Glomerular endothelial cell (primary cell): ENCODE results near the gene CDH23. TPM values are rescaled to one million over a fixed set of nuclear protein-coding genes. Genes with fewer than 3 reads are reported as not detected.

Experiments used
- DNase-seq: peaks from one replicate; pipeline ENCODE4 v3.0.0-alpha.2; 2011; ENCODE audit warnings: low read depth, low spot score; ENCODE audit errors: extremely low read depth
- total RNA-seq: library from RNA; depleted of rRNA; stranded (reverse); fragments of >200 nt; gene quantifications from 2 replicates; pipeline ENCODE4 v1.2.3, GENCODE V29; 2015

Gene CDH23
- total RNA-seq, 1 donor from 2014 or later = not detected

DNA sequence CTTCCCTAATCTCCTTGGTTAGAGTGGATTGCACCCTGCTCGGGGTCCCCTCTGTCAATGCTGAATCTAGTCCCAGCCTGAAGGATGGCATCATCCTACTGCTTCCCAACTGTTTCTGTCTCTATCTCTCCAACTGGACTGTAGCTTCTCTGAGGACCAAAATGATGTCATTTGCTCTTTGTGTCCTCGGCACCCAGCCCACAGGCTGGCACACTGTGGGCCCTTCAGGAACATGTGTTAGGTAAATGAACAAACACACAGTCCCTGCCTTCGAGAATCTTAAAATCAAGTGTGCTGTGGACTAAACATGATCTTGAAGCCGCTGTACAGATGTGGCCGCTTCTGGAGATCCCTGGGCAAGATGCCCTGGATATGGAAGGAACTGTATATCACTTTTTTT is 5.0 kb upstream of the CDH23 start:
- DNase-seq = no peak

DNA sequence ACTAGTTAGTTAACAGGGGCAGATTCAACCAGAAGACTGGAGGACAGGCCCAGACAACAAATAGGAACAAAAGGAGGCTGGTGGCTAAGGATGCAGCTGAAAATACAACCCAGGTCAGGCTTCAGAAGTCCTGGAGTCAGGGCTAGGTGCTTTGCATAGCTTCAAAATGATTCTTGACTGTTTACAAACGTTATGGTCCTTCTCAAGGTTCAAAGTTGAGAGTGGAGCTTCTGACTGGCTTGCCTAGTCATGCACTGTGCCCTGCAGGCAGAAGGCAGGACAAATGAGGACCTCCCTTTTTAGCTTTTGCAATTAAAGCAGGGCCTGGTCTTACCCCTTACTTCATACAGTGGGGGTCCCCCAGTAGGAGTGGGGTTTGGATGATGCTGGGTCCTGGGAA is 4.4 kb upstream of the CDH23 start:
- no peak for DNase-seq

DNA sequence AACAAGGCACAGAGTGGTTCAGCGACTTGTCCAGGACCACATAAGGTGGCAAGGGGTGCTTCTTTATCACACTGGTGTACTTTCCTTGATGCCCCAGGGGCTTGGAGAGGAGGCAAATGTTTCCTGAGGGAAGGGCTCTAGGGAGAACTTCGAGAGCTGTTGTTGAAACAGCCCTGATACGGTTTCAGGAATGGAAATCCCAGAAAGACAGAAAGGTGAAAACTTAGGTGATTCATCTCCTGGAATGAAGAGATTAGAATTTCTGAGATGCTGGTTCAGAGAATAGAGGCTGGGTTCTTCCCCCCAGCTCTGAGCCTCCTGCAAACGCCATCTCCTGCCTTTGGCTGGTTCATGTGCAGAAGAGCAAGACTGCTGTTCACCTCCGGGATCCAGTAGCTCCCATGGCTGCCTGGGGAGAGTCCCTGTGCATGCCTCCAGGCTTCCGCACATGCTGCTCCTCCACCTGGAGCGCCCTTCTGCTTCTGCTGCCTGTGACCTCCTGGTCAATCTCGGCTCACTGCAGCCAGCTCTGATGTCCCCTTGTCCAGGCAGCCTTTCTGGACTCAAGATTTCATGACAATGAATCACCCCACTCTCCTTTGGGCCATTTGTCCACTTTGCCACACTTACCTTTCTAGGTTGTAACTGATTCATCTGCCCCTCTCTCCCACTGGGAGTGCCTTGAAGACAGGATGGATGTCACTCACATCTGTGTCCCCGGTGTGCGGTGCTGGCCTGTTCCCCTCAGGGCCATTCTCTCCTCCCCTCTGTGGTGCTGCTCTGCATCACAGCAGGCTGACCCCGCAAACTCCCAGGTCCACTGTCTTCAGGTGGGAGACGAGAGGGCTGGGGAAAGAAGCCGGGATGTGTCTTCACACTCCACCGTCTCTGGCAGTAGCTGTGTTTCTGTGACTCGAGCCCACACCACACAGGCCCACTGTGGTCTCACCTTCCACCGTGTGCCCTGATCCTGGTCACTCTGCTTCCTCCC is 3.6 kb upstream of the CDH23 start:
- DNase-seq = no peak

DNA sequence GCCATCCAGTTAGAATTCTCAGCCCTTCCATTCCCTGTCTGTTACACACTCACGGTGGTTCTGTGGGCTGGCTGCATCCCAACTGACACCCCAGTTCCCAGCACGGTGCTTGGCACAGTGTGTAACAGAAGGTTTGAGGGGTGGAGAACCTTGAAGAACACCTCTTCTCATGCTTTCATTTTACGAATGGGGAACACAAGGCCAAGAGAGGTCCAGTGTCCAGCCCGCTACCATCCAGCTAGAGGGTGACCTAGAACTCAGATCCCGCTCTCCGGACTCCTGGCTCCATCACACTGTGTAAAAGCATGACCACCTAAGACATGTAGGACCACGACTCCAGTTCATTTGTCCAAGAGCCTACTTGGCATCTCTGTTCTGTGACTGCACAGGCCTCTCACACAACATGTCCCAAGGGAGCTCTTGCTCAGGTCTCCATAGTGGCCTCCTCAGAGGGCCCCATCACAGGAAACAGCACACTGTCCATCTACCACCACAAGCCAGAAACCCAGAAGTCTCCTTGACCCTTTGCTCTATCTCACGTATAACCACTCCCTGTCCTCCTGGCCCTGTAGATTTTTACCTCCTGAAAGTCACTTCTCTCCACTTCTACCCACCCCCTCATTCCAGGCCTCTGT is 2.8 kb upstream of the CDH23 start:
- no peak for DNase-seq

DNA sequence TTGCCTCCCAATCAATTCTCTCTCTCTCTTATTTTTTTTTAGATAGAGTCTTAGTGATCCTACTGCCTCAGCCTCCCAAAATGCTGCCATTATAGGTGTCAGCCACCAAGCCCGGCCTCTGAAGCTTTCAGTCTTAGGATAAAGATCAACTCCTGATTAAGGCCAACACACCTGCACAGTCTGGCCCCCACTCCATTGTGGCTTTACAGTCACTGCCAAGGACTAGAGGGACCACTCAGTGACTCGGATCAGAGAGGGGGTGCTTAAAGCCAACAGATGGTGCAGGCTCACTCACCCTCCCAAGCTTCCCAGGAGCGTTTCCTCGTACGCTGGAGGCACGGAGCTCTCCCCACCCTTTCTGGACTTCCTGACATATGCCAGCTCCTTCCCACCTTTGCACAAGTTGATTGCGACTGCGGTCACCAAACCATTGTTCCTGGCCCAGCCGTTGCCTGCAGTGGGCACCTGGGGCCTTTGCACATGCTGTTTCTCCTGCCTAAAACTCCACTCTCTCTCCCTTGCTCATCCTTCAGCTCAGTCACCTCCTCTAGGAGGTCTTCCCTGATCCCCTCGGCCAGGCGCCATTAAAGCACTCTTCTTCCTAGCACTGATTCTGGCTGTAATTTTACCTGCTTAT is 1.7 kb upstream of the CDH23 start:
- DNase-seq = no peak

DNA sequence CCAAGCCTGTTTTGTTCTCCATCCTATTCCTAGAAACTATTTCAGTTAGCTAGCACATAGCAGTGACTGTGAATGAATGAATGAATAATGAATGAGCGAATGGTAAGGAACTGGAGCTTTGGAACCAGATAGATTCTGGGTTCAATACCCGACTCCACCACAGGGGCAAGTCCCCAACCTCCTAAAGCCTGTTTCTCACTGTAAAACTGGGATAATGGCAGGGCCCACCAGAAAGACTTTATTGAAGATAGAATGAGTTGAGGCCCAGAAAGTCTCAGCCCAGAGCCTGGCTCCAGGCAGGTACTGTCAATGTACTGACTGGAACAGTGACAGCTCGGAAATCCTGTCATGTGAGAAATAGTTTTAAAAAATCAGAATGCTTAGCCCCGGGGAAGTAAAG is 1.1 kb upstream of the CDH23 start:
- no peak for DNase-seq

DNA sequence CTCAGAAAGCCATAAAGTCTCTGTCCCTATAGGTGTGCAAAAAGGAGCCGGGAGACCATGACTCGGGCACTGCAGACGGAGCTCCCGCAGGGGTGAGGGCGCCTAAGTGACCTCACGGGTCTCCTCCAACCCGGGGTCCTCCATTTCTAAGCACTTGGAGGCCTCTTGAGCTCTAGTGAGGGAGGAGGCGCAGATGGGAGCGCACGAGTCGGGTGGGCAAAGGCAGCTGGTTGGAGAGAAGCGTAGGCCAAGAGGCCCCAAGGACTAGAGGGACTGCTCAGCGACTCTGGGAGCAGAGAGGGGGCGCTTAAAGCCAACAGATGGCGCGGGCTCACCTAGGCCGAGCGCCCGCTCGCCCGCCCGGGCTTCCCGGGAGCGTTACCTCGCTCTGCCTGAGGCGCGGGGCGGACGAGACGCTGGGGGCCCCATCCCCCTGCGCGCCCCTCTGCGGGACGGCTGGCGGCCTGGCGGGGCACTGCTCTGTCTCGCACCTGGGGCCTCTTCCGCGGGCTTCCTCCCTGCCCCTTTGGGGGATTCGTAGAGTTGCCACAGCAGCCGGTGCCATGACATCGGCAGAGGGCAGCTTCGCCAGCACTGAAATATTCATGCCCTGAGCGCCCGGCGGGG is 523 bp upstream of the CDH23 start:
- no peak for DNase-seq

DNA sequence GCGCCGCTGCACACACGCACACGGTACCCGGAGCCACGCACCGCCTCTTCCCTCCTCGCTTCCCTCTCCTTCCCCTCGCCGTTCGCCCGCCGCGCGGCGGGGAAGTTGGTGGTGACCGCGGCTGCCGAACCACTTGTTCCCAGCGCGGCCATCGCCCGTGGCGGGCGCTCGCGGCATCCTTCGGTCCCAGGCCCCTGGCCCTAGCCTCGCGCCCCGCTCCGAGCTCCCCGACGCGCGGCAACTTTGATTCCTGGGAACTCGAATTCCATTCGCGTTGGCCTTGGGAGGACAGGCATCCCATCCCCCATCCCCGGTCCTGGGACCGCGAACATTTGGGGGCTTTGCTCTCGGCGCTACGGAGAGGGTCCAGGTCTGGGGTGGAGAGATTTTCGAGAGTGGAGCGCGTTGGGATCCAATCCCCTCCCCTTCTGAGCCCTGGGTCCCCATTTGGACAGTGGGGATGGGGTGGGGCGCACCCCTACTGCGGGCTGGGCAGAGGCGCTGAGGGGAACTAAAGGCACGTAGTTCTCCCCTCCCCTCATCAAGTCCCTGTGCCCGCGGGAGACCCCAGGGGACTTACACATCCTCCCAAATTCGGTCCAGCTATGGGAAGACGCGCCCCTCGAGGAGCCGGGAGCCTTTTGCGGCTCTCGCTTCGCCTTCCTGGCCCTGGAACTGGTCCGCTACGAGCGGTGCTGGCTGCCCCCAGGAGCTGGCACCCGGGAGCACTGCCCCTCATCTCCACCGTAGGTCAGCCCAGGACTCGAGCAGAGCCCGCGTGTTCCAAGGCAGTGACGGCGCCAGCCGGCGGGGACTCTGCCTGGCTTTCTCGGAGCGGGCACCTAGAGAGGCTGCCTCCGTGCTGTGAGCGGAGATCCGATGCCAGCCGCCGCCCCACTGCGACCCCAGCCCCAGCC is 834 bp downstream of the CDH23 start:
- DNase-seq = no peak

DNA sequence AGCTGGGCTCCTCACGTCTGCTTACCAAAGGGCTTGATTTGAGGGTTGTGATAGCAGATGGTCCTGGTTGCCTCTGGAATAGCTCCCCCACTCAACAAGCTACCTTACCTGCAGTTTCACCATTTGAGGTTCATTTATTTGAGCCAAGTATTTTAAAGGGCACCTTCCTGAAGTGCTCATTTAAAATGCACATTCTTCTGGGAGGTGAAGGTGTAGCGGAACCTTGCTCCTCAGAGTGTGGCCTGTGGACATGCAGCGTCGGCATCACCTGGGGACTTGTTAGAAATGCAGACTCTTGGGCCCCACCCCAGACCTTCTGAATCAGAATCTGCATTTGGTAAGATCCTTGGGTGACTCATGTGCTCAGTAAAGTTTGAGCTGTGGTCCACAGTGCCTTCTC is 2.3 kb downstream of the CDH23 start:
- no peak for DNase-seq

DNA sequence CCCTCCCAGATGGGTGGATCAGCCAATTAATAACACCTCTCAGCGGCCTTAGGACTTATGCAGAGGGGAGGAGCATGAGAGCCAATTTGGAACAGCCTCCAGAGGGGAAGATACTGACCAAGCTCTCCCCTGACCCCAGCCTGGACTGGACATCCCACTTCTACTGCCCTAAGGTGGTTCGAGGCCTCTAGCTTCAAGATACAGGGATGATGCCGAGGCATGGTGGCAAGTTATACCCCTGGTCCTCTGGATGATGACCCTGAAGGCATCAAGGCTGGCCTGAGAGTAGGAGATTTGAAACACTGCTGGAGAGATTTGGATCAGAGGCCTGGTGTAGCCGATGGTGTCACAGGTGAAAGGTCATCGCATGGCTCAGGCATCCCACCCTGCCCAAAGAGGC is 3.2 kb downstream of the CDH23 start:
- no peak for DNase-seq

DNA sequence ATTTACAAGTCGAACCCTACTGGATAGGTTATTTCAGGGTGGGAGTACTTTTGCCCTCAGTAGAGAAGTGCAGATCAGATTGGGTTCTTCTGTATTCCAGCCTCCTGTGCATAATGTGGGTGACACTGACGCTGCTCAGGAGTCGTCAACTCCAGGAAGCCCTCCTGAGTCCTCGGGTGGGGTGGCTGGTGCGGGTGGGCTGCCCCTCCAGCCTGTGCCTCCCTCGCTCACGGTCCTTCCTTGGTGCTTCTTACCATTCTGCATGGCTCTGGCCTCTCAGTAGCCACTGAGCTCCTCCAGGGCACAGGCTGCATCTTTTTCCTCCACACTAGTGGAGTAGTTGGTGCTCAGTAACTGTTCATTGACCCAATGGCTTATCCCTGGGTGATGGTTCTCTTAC is 4.3 kb downstream of the CDH23 start:
- no peak for DNase-seq

DNA sequence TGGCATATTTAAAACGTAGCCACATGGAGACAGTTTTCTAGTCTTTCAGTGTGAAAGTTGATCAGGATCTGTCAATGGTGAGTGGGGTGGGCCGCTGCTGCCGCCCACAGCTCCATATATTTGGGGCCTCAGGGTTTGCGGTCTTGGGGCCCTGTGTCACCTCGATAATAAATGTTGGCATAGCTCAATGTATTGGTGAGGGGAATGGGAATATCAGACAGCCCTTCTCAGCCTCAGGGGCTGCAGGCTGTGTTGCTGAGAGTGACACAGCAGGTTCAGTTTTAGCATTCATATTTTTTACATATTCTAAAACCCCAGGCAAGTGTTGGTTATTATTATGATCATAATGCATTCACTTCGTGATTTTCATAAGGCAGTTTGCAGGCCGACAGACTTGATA is 5.3 kb downstream of the CDH23 start:
- DNase-seq = no peak

DNA sequence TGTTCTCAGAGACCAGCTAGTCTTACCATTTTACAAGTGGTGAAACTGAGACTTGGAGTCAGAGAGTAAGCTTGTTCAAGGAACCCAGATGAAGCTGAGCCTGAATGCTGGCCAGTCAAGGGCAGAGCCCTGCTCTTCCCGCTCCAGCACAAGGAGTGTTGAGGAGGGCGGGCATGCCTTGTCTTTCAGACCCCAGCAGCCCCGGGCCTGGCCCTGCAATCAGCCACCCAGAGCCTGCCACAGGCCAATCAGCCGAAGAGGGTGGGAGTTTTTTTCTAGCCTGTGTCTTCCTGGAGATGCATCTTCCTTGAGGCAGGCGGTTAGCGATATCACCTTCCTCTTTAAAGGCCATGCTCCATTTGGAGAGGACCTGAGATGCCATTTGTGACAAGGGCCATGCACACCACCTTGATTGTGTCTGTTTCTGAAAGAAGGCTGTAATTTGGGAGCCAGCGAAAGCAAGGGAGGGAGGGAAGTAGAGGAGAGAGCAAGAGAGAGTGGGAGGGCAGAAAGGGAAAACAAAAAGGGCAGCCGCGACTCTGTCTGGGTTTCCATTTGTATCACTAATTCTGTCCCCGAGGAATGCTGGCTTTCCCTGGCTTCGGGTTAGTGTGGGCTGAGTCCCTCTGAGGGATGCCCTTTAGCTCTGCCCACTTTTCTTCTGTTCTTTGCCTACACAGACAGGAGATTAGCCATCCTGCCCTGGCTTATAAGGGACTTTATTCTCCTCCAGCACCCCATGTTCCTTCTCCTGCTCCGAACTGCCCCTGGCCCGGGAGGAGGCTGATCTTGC is 8.0 kb downstream of the CDH23 start:
- DNase-seq = no peak

DNA sequence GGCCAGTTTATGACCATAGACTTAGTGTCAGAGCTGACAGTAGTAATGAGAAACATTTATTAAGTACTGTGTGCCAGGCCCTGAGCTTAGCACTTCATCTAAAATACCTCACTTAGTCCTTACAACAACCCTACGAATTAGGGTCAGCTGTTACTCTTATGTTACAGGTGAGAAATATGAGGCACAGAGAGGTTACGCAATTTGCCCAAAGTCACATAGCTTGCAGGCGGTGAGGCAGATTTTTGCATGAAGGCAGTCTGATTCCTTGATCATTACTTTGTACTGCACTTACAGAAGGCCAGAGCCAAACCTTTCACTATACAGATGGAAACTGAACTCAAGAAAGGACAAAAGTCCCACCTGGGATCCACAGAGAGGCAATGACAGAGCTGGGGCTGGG is 10.2 kb downstream of the CDH23 start:
- DNase-seq = no peak

DNA sequence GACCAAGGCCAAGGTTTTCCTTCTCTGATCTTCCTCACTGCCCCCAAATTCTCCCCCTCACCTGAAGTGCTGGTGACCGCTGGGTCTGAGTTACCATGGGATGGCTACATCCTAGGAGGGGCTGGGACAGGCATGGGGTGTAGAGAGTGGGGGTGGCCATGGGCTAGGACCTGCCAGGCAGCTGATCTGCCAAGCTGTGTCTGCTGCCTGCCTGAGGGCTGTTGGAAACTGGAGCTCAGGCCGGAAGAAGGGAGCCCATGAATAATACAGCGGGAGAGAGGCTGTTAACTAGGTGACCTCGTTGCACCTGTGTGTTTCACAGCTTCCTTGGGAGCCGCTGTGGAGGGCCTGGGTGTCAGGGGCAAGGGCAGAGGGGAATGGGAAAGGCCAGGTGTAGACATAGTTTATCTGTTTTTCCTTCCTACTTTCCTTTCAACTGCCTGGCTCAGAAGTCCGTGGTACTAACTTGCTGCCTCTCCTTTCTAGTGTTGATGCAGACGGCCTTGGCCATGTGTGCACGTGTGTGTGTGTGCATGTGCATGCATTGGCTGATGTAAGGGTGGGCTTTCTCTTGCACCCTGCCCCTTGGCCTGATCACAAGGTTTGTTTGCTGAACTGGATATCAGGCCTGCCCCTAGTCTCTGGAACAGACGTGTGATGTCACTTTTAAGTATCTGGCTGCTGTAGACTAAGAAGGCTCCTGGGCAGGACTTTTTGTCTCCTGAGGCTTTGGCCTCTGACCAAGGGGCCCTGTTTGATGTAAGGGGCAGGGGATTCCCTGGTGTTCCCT is 11.9 kb downstream of the CDH23 start:
- no peak for DNase-seq

DNA sequence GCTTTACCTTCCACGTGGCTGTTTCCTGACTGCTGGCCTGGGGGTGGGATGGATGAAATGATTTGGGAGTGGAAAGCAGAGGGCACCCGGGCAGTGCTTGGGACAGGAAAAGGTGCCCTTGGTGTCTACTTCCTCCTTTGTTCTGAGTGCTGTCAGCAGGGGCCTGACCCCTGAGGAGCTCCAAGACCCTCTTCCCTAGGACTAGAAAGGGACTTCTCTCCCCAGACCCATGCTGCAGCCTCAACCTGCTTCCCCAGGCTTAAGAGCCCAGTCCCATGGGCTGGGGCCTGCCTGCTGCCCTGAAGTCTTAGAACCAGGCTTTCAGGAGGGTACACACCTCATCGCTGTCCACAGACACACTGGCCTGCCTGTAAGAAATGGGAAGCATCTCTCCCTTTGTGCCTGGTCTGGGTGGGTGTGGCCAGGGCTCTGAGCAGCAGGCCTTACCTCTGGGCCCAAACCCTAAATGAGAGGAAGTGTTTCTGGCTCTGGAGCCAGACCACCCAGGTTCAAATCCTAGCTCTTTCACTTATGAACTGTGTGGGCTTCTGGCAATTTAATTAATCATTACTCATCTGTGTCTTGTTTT is 12.9 kb downstream of the CDH23 start:
- no peak for DNase-seq

DNA sequence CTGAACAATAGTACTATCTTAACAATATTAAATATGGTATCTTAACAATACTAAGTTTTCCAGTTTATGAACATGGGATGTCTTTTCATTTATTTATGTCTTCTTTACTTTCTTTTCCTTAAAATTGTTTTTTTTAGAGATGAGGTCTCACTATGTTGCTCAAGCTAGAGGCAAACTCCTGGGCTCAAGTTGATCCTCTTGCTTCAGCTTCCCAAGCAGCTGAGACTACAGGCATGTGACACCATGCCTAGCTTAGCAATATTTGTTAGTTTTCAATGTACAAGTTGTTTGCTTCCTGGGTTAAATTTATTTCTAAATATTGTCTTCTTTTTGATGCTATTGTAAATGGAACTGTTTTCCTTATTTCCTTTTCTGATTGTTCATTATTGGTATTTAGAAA is 16.9 kb downstream of the CDH23 start:
- no peak for DNase-seq

DNA sequence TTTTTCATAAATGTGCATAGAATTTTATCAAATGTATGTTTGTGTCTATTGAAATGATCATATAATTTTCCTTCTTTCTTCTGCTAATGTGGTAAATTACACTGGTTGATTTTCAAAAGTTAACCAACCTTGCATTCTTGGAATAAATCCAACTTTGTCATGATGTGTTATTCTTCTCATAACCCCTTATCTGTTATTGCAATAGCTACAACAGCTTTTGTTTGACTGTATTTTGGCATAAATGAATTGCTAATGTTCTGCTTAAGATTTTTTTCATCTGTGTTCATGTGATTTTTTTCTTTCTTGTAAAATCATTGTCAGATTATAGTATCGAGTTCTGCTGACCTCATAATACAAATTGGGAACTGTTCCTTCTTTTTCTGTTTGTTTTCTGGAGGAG is 17.6 kb downstream of the CDH23 start:
- DNase-seq = no peak
